NCI-H1417 (cell line): ENCODE measurements around the gene GLTP.

Experiments
- DNase-seq, 3 experiments: peaks; one replicate each; lab custom pipeline; 2025; lab: John Stamatoyannopoulos, UW

Gene GLTP

GRCh38 chr12:109844091-109844490, 36.2 kb downstream of the GLTP start:
- DNase-seq: no peak

- no peak for DNase-seq
Observed at GRCh38 chr12:109842021-109842420, 38.3 kb downstream of the GLTP start.

- no peak for DNase-seq
Observed at GRCh38 chr12:109841356-109841755, 39.0 kb downstream of the GLTP start.

GRCh38 chr12:109840305-109841074, 39.9 kb downstream of the GLTP start:
- peak; percentile 48 to 91 (median 70) for DNase-seq

GRCh38 chr12:109839444-109839843, 40.9 kb downstream of the GLTP start:
- no peak for DNase-seq

GRCh38 chr12:109836916-109837315, 43.4 kb downstream of the GLTP start:
- no peak for DNase-seq

GRCh38 chr12:109835827-109836226, 44.5 kb downstream of the GLTP start:
- DNase-seq: no peak

GRCh38 chr12:109833307-109834189, 46.8 kb downstream of the GLTP start, which contains the start of gene TRPV4:
TRPV4 (minus strand) TSS chr12:109833398; CDS start chr12:109814796, 18,602 bp downstream.
- no peak for DNase-seq

GRCh38 chr12:109832541-109833306, 47.6 kb downstream of the GLTP start:
- no peak for DNase-seq

GRCh38 chr12:109831929-109832328, 48.4 kb downstream of the GLTP start:
- no peak for DNase-seq

- DNase-seq: no peak
Observed at GRCh38 chr12:109831365-109831764, 49.0 kb downstream of the GLTP start.

- no peak for DNase-seq
Observed at GRCh38 chr12:109830718-109831117, 49.6 kb downstream of the GLTP start.

- no peak for DNase-seq
Observed at GRCh38 chr12:109830267-109830666, 50.1 kb downstream of the GLTP start.

- no peak for DNase-seq
Observed at GRCh38 chr12:109829667-109830066, 50.7 kb downstream of the GLTP start.

GRCh38 chr12:109828754-109829511, 51.4 kb downstream of the GLTP start:
- DNase-seq: no peak

GRCh38 chr12:109827566-109828550, 52.5 kb downstream of the GLTP start:
- no peak for DNase-seq

- no peak for DNase-seq
Observed at GRCh38 chr12:109827080-109827479, 53.3 kb downstream of the GLTP start.

GRCh38 chr12:109824731-109825130, 55.6 kb downstream of the GLTP start:
- DNase-seq: no peak

GRCh38 chr12:109822951-109823411, 57.4 kb downstream of the GLTP start:
- peak in 2 of 3 experiments; percentile 26 to 43 for DNase-seq

GRCh38 chr12:109822416-109822815, 57.9 kb downstream of the GLTP start:
- no peak for DNase-seq
